ENCODE results near the gene DRICH1. TPM values are rescaled to one million over a fixed set of nuclear protein-coding genes. Genes with fewer than 3 reads are reported as not detected.
"Not testable (repeated sequence)": the region's sequence is repeated elsewhere in the genome, so short reads cannot be mapped to it uniquely, and the experiment has no call there.

DRICH1 gene
- total and polyA plus RNA-seq, 2 experiments from 2014 or later, result not detected

- Histone ChIP-seq H3K27ac (no peak overlapping the region), H3K9me2 (ENCODE audit: insufficient read depth) (no peaks in the 10 kb centered on the region), H2AFZ (no peak overlapping the region), H3K79me2 (ENCODE audit: insufficient read depth) (no peaks in the 10 kb centered on the region), H3K36me3 (ENCODE audit: low read depth) (no peaks in the 10 kb centered on the region), H4K20me1 (ENCODE audit: insufficient read depth) (no peaks in the 10 kb centered on the region), H3K4me3 (no peak overlapping the region), H3K9me3 (ENCODE audit: low read depth) (no peaks in the 10 kb centered on the region), H3K4me1 (ENCODE audit: insufficient read depth) (no peaks in the 10 kb centered on the region), H3K9ac (no peak overlapping the region), H3K27me3 (replicated peaks; ENCODE audit: insufficient read depth) (no peaks in the 10 kb centered on the region), H3K4me2 (ENCODE audit: unreplicated experiment) (no peak overlapping the region), H3F3A (ENCODE audit: insufficient read depth) (no peaks in the 10 kb centered on the region)
- WGBS, 2 experiments (ENCODE audit: low coverage in 1 of 2, low lambda C conversion rate in 2 of 2, missing lambda C conversion rate in 2 of 2), result 83 to 90% methylated on average over 7 of the region's 7 CpGs
- in situ Hi-C loops (cut with MboI), result no loop called here
- TF ChIP-seq EZH2 (IDR thresholded peaks at IDR 0.05; ENCODE audit: insufficient read depth, poor library complexity, severe bottlenecking) (no peak), EZH2phosphoT487 (IDR thresholded peaks at IDR 0.05; ENCODE audit: insufficient read depth, low read depth) (no peak)
- DNase-seq, result no peak
These were observed 7.5 kb upstream of the DRICH1 start for GRCh38 chr22:23639661-23640060.

DNA sequence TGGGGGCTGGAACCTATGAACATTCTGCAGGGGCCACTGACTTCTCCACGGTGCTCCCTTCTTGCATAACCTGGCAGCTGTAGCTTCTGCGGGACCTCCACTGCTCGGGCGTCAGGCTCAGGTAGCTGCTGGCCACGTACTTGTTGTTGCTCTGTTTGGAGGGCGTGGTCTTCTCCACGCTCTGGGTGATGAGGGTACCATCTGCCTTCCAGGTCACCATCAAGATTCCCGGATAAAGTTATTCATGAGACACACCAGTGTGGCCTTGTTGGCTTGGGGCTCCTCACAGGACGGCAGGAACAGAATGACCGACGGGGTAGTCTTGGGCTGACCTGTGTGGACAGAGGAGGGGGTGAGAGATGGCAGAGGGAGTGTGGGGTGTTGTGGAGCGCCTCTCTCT, 6.5 kb upstream of the DRICH1 start:
- no peaks in the 10 kb centered on the region for H4K20me1 ChIP-seq (ENCODE audit: insufficient read depth)
- no peaks in the 10 kb centered on the region for H3K27me3 ChIP-seq (replicated peaks; ENCODE audit: insufficient read depth)
- H3K4me1 ChIP-seq (ENCODE audit: insufficient read depth), result no peaks in the 10 kb centered on the region
- H3K4me2 ChIP-seq (ENCODE audit: unreplicated experiment), result no peak overlapping the region
- no peaks in the 10 kb centered on the region for H3K36me3 ChIP-seq (ENCODE audit: low read depth)
- in situ Hi-C loops (cut with MboI), result no loop called here
- no peaks in the 10 kb centered on the region for H3K9me3 ChIP-seq (ENCODE audit: low read depth)
- DNase-seq, result no peak
- H3F3A ChIP-seq (ENCODE audit: insufficient read depth), result no peaks in the 10 kb centered on the region
- 74 to 75% methylated on average over 8 to 12 of the region's 12 CpGs for WGBS, 2 experiments (ENCODE audit: low coverage in 1 of 2, low lambda C conversion rate in 2 of 2, missing lambda C conversion rate in 2 of 2)
- H2AFZ ChIP-seq, result no peak overlapping the region
- H3K9me2 ChIP-seq (ENCODE audit: insufficient read depth), result no peaks in the 10 kb centered on the region
- TF ChIP-seq EZH2phosphoT487 (IDR thresholded peaks at IDR 0.05; ENCODE audit: insufficient read depth, low read depth) (no peak), EZH2 (IDR thresholded peaks at IDR 0.05; ENCODE audit: insufficient read depth, poor library complexity, severe bottlenecking) (no peak)
- no peak overlapping the region for H3K4me3 ChIP-seq
- H3K9ac ChIP-seq, result no peak overlapping the region
- H3K79me2 ChIP-seq (ENCODE audit: insufficient read depth), result no peaks in the 10 kb centered on the region
- H3K27ac ChIP-seq, result no peak overlapping the region

GRCh38 chr22:23635291-23635690, 3.2 kb upstream of the DRICH1 start:
- H3K27ac ChIP-seq; H2AFZ ChIP-seq; H3K4me1 ChIP-seq (ENCODE audit: insufficient read depth); H3K9me2 ChIP-seq (ENCODE audit: insufficient read depth); H3K4me2 ChIP-seq (ENCODE audit: unreplicated experiment); in situ Hi-C loops (cut with MboI); H3F3A ChIP-seq (ENCODE audit: insufficient read depth); H3K4me3 ChIP-seq; H3K36me3 ChIP-seq (ENCODE audit: low read depth); H3K79me2 ChIP-seq (ENCODE audit: insufficient read depth); H3K9ac ChIP-seq; H3K27me3 ChIP-seq (replicated peaks; ENCODE audit: insufficient read depth); H3K9me3 ChIP-seq (ENCODE audit: low read depth); DNase-seq; H4K20me1 ChIP-seq (ENCODE audit: insufficient read depth): not testable (repeated sequence)
- WGBS, 2 experiments (ENCODE audit: low coverage in 1 of 2, low lambda C conversion rate in 2 of 2, missing lambda C conversion rate in 2 of 2), result 85% methylated on average over 8 of the region's 8 CpGs

DNA sequence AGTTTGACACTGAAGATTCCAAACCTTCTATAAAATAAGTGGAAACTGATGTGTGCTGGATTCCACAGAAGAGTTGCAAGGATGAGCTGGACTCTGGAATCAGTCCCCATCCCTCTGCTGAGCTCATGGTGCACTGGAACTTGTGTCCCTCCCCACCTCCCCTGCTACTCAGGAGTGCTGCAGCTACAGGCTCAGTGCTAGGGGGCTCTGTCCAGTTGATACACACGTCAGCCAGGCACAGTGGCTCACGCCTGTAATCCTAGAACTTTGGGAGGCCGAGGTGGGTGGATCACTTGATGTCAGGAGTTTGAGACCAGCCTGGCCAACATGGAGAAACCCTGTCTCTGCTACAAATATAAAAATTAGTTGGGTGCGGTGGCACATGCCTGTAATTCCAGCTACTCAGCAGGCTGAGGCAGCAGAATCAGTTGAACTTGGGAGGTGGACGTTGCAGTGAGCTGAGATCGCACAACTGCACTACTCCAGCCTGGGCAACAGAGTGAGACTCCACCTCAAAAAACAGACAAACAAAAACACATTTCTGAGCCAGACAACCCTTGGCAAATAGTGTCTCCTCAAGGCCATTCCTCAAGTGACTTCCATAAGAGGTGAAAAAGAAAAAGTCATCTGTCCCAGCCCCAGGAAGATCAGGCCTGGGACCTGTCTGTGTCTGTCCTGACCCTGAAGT, 3.9 kb downstream of the DRICH1 start:
- H2AFZ ChIP-seq; H3K4me1 ChIP-seq (ENCODE audit: insufficient read depth); H3K79me2 ChIP-seq (ENCODE audit: insufficient read depth); H3K4me2 ChIP-seq (ENCODE audit: unreplicated experiment); H3K9ac ChIP-seq; H3K9me3 ChIP-seq (ENCODE audit: low read depth); H3K36me3 ChIP-seq (ENCODE audit: low read depth); H4K20me1 ChIP-seq (ENCODE audit: insufficient read depth); in situ Hi-C loops (cut with MboI); H3K27ac ChIP-seq; H3K4me3 ChIP-seq; H3K9me2 ChIP-seq (ENCODE audit: insufficient read depth); H3K27me3 ChIP-seq (replicated peaks; ENCODE audit: insufficient read depth); H3F3A ChIP-seq (ENCODE audit: insufficient read depth): not testable (repeated sequence)
- 26 to 28% methylated on average over 6 of the region's 6 CpGs for WGBS, 2 experiments (ENCODE audit: low coverage in 1 of 2, low lambda C conversion rate in 2 of 2, missing lambda C conversion rate in 2 of 2)
- peak; percentile 22 for DNase-seq

DNA sequence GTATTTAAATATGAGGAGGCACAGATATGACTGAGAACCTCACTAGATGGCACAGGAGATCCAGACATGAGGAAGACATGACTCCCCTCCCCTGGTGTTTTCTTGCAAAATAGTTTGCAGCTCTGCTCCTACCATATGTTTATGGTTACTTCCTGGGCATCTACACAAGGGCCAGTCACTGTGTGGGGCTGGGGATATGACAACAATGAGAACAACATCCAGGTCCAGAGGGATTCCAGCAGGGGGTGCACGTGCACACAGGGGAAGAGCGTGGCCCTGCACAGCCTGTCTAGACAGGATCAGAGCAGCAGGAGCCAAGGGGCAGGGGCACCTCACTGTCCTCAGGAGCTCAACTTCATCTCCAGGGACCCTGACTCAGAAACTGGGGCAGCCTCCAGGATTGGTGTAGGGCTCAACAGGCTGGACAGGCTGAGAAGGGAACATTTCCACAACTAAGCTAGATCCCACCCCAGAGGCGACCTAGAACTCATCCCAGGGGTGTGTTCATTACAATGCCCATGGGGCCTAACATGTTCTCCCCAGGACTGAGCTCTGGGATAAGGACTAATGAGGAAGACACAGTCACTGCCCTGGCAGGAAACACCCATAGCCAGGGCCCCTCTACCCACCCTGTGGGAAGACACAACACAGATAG, 4.6 kb downstream of the DRICH1 start:
- H3K27ac ChIP-seq; H3K79me2 ChIP-seq (ENCODE audit: insufficient read depth); H3K9me3 ChIP-seq (ENCODE audit: low read depth); H3K9ac ChIP-seq; H2AFZ ChIP-seq; H3K4me1 ChIP-seq (ENCODE audit: insufficient read depth); H3K27me3 ChIP-seq (replicated peaks; ENCODE audit: insufficient read depth); H4K20me1 ChIP-seq (ENCODE audit: insufficient read depth); H3K4me3 ChIP-seq; H3K9me2 ChIP-seq (ENCODE audit: insufficient read depth); in situ Hi-C loops (cut with MboI); H3F3A ChIP-seq (ENCODE audit: insufficient read depth); H3K36me3 ChIP-seq (ENCODE audit: low read depth); H3K4me2 ChIP-seq (ENCODE audit: unreplicated experiment): not testable (repeated sequence)
- WGBS, 2 experiments (ENCODE audit: low coverage in 1 of 2, low lambda C conversion rate in 2 of 2, missing lambda C conversion rate in 2 of 2), result 27 to 30% methylated on average over 3 of the region's 3 CpGs
- peak; percentile 66 for DNase-seq
